Measurements from ENCODE around the gene NXT2. TPM values are rescaled to one million over a fixed set of nuclear protein-coding genes. Genes with fewer than 3 reads are reported as not detected.

NXT2 gene
- total RNA-seq (ENCODE audit: low replicate concordance) = 6.7 and 24.3 TPM in 2 replicates

DNA sequence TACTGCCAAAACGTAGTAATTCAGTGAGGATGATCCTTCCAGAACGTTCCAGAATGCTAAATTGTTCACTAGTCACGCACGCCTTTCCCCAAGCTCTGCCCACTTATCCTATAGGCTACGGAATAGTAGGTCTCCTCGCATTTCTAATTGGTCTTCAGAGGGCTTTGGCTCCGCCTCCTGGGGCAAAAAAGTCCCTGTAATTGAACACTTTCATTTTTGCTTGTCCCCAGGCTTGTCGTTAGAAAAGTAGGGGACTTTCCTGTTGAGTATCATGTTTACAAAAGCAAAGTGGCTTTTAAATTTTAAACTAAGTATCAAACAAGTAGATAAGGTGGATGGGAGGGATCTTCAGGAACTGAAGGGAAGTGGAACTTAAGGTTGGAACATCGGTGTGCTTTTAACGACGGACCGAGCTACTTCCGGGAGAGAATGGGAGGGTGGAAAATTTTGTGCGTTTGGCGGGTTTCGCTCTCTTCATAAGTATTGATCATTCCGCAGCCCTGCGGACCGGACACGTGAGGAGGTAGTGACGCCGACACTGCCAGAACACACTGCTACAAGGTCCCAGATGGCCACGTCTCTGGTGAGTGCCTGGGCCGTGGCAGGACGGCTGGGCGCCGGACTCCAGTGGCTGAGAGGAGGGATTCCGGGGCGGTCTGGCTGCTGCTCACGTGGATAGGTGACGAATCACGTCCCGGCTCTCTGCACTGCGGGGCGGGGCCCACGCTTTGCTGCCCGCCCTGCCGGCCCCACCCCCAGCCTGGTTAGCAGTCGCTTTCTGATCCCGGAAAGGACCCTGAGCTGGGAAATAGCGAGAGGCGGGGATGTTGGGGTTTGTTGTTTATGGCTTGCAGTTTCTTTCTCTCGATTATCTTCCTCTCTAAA is at the start of gene NXT2:
NXT2 (plus strand) TSS at position 406 of the 885 bp plus-strand sequence; CDS start at position 569, 163 bp downstream.
- peak within 1 kb of the TSS; percentile 74 for H3K4me3 ChIP-seq (ENCODE audit: low read depth, low read length)
- peak; percentile 95 for DNase-seq (ENCODE audit: low read depth)
- TF ChIP-seq, protein P1, sequence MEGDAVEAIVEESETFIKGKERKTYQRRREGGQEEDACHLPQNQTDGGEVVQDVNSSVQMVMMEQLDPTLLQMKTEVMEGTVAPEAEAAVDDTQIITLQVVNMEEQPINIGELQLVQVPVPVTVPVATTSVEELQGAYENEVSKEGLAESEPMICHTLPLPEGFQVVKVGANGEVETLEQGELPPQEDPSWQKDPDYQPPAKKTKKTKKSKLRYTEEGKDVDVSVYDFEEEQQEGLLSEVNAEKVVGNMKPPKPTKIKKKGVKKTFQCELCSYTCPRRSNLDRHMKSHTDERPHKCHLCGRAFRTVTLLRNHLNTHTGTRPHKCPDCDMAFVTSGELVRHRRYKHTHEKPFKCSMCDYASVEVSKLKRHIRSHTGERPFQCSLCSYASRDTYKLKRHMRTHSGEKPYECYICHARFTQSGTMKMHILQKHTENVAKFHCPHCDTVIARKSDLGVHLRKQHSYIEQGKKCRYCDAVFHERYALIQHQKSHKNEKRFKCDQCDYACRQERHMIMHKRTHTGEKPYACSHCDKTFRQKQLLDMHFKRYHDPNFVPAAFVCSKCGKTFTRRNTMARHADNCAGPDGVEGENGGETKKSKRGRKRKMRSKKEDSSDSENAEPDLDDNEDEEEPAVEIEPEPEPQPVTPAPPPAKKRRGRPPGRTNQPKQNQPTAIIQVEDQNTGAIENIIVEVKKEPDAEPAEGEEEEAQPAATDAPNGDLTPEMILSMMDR (IDR thresholded peaks at IDR 0.05; ENCODE audit: insufficient read depth, low read length) = no peak

DNA sequence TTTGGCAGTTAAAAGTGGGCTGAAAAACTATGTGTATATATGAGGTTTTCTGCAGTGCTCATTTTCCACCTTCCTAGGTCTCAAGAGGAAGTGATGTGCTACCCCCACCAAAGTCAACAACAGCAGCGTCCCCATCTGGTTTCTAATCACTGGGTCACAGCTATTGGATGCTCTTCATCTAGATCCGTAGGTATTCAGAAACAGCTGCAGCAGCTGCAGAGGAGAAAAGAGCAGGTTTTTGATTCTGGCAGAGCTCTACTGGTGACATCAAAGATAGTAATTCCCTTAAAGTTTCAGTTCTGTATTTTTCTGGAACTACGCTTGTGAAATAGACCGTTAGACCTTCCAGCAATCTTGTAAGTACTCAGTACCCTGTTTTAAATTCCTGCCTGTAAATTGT is 49.0 kb upstream of the NXT2 start:
- TF ChIP-seq, protein P1 (IDR thresholded peaks at IDR 0.05; ENCODE audit: insufficient read depth, low read length) = no peak

DNA sequence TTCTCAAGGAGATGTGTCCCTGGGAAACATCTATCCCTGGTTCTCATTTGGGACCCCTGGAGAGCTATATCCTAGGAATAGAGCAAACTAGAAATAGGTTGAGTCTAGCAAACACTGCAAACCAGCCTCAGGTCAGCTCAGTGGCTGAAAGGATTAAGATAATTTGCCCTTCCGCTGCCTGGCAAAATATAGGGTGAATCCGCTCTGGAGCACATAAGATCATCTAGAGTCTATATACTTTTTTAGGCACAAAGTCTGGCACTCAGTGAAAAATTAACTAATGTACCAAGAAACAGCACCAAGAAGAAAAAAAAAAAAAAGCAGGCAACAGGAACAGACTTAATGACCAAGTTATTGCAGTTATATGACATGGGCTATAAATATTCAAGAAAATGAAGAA is 47.5 kb upstream of the NXT2 start:
- TF ChIP-seq, protein P1 (IDR thresholded peaks at IDR 0.05; ENCODE audit: insufficient read depth, low read length) = no peak
- no peak for DNase-seq (ENCODE audit: low read depth)
- no peak overlapping the region for H3K4me3 ChIP-seq (ENCODE audit: low read depth, low read length)

More for the DNA sequence above, 49.0 kb upstream of the NXT2 start:
- H3K4me3 ChIP-seq (ENCODE audit: low read depth, low read length) = no peak overlapping the region
- no peak for DNase-seq (ENCODE audit: low read depth)

DNA sequence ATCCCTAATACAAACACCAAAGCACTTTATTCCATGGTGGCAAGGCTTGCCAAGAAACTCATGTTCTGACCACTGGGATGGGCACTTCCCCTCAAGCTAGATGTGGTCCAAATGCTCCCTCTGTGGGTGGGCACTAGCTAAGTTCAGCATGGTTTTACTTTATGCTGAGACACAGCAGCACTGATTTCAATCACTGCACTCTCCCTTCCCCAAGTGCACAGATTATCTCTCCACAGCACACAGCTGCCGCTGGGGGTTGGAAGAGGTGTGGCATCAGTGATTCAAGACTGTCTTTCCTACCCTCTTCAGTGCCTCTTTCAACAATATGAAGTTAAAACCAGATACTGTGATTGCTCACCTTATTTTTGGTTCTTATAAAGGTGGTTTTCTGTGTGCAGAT is 38.2 kb upstream of the NXT2 start:
- DNase-seq (ENCODE audit: low read depth) = no peak

DNA sequence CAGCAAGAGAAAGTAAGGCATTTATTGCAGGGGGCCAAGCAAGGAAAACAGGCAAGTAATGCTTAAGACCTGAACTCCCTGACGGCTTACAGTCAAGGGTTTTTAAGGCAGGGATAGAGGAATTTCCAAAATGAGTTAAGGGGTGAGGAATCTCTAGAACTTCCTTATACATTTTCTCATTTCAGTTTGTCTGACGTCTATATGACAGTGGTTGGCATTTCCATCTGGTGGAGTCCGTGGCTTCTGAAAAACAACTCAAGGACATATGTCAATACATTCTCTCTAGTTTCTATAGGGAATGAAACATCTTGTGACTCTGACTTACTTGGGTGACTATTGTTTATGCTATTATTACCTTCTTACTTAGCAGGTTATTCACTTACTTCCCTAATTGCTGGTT is 35.5 kb upstream of the NXT2 start:
- TF ChIP-seq, protein P1 (IDR thresholded peaks at IDR 0.05; ENCODE audit: insufficient read depth, low read length) = no peak
- no peak for DNase-seq (ENCODE audit: low read depth)
- no peak overlapping the region for H3K4me3 ChIP-seq (ENCODE audit: low read depth, low read length)

More for the DNA sequence above, 38.2 kb upstream of the NXT2 start:
- no peak overlapping the region for H3K4me3 ChIP-seq (ENCODE audit: low read depth, low read length)
- TF ChIP-seq, protein P1 (IDR thresholded peaks at IDR 0.05; ENCODE audit: insufficient read depth, low read length) = no peak

DNA sequence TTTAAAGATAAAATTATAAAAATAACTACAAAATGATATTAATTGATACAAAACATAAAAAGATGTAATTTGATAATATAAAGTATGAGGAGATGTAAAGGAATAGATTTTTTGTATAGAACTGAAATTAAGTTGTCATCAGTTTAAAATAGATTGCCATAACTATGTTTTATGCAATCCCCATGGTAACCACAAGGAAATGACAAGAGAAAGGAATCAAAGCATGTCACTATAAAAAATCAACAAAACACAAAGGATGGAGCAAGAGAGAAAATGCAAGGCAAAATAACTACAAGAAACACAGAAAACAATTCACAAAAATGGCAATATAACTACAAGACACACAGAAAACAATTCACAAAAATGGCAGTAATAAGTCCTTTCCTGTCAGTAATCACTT is 27.7 kb upstream of the NXT2 start:
- no peak for DNase-seq (ENCODE audit: low read depth)
- TF ChIP-seq, protein P1 (IDR thresholded peaks at IDR 0.05; ENCODE audit: insufficient read depth, low read length) = peak; percentile 13
- H3K4me3 ChIP-seq (ENCODE audit: low read depth, low read length) = no peak overlapping the region

Measured in fibroblast of the aortic adventitia (primary cell).